Neuron (in vitro differentiated cells): Measurements from ENCODE around the gene PLXND1.

Experiments
- H2AFZ ChIP-seq: one replicate; pipeline ENCODE4 v1.6.1; 2013; ENCODE audit warnings: low read depth, mild to moderate bottlenecking, inconsistent platforms, low read length, moderate library complexity
- H3K27me3 ChIP-seq: one replicate; pipeline ENCODE4 v1.6.1; 2013; ENCODE audit warnings: low read length; ENCODE audit not compliant: insufficient read depth
- H3K36me3 ChIP-seq: one replicate; pipeline ENCODE4 v1.6.1; 2013; ENCODE audit warnings: low read length; ENCODE audit not compliant: insufficient read depth
- H3K4me1 ChIP-seq: one replicate; pipeline ENCODE4 v1.6.1; 2013; ENCODE audit warnings: low read length; ENCODE audit not compliant: insufficient read depth
- H3K4me3 ChIP-seq: 2 replicates; pipeline ENCODE4 v1.5.1; 2013; ENCODE audit warnings: mild to moderate bottlenecking, low read length, moderate library complexity
- H3K9me3 ChIP-seq: one replicate; pipeline ENCODE4 v1.6.1; 2013; ENCODE audit warnings: low read length

The PLXND1 gene

DNA sequence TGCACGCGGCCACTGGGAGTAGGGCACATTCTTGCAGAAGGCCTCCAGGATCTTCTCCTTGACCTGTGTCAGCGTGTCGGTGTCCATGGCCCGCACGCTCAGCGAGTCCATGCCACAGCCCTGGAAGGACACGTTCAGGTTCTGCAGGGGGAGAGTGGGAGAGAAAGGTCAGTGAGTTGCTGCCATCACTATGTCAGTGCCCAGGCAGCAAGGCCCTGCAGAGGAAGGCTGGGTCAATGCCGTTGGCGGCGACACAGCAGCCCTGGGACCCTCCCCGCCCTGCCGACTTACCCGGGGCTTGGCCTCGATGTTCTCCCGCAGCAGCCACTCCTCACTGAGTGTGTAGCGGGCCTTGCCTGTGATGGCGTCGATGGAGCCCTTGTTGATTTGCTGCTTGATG is 43.7 kb downstream of the PLXND1 start:
- no peaks in the 10 kb centered on the region for H3K36me3 ChIP-seq
- H3K4me1 ChIP-seq = peaks cover 3% of the 10 kb centered on the region
- no peak overlapping the region for H3K4me3 ChIP-seq
- H3K9me3 ChIP-seq = no peaks in the 10 kb centered on the region
- H2AFZ ChIP-seq = no peak overlapping the region
- no peaks in the 10 kb centered on the region for H3K27me3 ChIP-seq

DNA sequence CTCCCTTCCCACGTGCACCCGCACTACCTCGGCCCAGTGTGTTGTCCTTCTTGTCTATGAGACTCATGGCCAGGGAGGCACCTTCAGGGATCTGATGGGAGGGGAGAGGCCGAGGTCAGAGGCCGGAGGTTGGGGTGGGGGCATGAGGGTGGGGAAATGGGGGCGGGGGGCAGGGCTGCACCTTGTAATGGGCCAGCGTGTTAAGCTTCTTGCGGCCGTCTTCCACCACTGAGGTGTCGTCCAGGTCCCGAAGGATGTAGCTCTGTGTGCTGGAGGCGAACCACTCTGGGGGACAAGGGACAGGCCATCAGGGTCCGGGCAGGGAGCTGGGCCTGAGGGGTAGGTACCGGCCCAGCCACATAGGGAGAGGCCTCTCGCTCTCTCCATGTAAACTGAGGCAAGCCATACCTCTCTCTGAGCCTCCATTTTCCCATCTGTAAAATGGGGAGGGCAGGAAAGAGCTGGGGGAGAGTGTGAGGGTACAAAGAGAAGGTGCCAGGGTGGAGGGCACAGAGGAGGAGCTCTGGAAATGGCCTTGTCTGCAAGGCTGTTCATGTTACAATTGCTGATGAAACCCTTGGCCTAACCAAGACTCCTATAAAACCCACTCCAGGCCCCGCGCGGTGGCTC is 44.7 kb downstream of the PLXND1 start:
- H3K4me3 ChIP-seq = no peak overlapping the region
- H3K4me1 ChIP-seq = peaks cover 11% of the 10 kb centered on the region
- no peaks in the 10 kb centered on the region for H3K36me3 ChIP-seq
- H3K27me3 ChIP-seq = no peaks in the 10 kb centered on the region
- H3K9me3 ChIP-seq = no peaks in the 10 kb centered on the region
- H2AFZ ChIP-seq = no peak overlapping the region

DNA sequence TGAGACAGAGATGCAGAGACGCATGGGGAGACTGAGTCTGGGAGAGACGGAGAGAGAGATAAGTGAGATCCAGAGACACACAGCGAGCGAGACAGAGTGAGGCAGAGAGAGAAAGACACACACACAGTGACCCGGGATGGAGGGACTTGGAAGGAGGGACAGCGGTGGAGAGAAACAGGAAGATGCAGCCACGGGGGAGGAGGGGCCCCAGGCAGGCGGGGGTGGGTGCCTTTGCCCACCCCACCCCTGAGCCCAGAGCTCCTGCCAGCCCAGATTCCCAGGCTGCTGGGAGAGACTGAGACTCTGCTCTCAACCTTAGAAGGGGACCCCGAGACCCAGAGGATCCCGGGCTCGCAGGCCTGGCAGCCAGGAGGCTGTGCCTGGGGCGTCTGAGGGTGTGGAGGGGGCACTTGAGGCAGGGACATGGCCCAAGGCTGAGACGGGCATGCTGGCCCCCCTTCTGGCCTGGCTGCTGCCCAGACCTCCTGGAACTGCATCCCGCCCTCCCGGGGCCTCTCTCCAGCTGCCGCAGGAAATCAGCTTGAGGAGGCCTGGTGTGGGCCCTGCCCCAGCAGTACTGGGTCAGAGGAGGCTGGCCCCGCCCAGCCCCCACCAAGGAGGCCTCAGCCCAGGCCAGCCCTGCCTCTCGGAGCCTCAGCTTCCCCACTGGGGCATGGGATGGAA is 45.4 kb downstream of the PLXND1 start:
- Histone ChIP-seq H3K4me3 (no peak overlapping the region), H3K4me1 (peaks cover 11% of the 10 kb centered on the region), H3K27me3 (no peaks in the 10 kb centered on the region), H3K9me3 (no peaks in the 10 kb centered on the region), H2AFZ (no peak overlapping the region), H3K36me3 (no peaks in the 10 kb centered on the region)

- no peak overlapping the region for H2AFZ ChIP-seq
- H3K4me3 ChIP-seq = no peak overlapping the region
- H3K9me3 ChIP-seq = no peaks in the 10 kb centered on the region
- H3K4me1 ChIP-seq = peaks cover 11% of the 10 kb centered on the region
- H3K27me3 ChIP-seq = no peaks in the 10 kb centered on the region
- H3K36me3 ChIP-seq = no peaks in the 10 kb centered on the region
Observed at GRCh38 chr3:129560269-129560787, 46.1 kb downstream of the PLXND1 start.

DNA sequence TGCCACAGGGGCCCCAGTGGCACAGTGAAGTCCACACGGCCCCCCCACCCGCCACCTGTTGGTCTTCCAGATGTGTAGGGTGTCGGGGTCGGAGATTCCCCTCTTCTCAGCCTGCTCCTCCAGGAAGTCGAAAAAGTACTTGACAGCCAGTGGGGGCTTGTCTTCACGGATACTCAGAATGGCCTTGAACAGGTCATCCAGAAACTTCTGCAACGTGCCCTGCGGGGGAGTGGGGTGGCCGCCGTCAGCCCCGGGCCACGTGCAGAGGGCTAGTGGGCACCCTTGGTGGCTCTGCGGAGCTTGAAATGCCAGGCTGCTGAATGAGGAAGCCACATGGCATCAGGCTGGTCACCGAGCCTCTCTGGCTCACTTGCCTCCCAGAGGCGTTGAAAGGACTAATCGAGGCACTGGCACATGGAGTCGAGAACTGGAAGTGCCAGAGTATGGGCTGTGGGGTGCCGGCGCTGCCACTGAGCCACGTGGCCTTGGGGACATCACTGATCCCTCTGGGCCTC is 46.9 kb downstream of the PLXND1 start:
- Histone ChIP-seq H3K9me3 (no peaks in the 10 kb centered on the region), H3K36me3 (no peaks in the 10 kb centered on the region), H3K4me3 (no peak overlapping the region), H3K4me1 (peaks cover 13% of the 10 kb centered on the region), H2AFZ (no peak overlapping the region), H3K27me3 (no peaks in the 10 kb centered on the region)

DNA sequence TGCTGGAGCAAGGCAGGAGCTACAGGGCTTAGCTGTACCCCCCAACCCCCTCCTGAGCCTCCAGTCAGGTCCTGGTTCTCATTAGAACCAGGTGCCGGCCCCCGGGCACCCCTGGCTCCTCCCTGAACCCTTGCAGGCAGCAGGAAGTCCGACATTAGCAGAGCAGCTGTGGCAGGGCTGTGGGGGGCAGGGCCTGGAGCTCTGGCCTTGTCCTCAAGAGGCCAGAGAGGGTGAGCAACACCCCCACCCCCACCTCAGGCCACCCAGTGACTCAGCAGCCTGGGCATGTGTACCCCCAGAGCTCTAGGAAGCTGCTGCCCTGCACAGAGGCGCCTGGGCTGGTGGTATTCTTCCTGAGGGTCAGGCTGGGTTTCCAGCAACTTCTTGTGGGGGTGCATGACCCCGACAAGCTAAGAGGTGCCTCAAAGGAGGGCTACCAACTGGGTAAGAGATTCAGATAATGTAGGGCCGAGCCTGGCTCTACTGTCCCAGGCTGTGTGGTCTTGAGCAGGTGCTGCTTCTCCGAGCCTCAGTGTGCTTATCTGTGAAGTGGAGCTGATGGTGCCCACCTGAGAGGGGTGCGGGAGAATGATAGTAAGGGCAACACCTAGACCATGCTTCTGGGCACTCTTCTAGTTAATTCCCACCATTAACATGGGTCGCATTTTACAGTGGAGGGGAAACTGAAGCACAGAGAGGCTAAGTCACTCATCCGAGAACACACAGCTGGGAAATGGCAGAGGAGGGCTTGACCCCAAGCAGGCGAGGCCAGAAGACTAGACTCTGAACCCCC is 47.5 kb downstream of the PLXND1 start:
- no peaks in the 10 kb centered on the region for H3K27me3 ChIP-seq
- no peak overlapping the region for H3K4me3 ChIP-seq
- H3K4me1 ChIP-seq = peaks cover 13% of the 10 kb centered on the region
- no peaks in the 10 kb centered on the region for H3K9me3 ChIP-seq
- H3K36me3 ChIP-seq = no peaks in the 10 kb centered on the region
- no peak overlapping the region for H2AFZ ChIP-seq

DNA sequence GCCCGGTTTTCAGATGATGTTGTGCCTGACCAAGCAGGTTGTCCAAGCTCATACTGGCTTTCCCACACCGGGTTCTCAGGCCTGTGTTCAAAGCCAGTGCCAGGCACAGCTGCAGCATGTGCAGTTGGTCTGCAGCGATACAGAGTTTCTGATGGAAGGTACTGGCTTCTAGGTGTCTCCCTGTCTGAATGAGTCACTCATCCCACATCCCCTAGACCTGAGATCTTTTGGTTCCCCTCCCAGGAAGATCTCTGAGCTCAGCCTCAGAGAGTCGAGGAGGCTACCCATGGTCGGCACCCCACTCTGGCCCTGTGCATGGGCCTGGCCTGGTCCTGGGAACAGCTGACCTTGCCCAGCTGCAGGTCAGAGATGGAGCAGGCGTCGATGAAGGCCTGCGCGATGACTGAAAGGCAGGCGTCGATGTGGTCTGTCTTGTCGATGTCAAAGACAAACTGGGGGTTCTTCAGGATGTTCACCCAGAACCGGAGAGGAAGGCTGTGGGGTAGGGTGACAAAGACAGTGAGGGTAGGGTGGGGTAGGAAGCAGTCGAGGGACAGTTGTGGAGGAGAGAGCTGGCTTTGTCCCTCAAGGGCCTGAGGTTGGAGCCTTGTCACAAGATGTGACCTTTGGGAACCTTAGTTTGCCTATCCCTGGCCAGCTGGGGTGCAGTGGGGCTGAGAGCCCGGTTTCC is 48.2 kb downstream of the PLXND1 start:
- Histone ChIP-seq H3K4me1 (peaks cover 13% of the 10 kb centered on the region), H3K4me3 (no peak overlapping the region), H2AFZ (no peak overlapping the region), H3K36me3 (no peaks in the 10 kb centered on the region), H3K27me3 (no peaks in the 10 kb centered on the region), H3K9me3 (no peaks in the 10 kb centered on the region)

DNA sequence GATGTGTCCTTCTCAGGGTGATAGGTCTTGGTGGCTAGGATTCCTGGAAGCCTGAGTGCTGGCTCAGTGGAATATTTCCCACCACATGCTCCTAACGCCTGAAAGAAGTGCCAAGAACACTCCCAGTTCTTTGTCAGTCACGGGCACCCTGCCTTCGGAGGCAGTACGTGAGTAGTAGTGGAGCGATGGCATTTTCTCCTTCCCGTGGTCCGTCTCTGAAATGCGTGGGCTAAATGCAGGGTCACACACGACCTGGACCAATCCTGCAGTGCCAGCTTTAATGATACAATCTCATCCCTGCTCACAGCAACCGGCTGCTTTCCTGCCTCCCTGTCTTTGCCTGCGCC is 49.0 kb downstream of the PLXND1 start:
- Histone ChIP-seq H3K4me1 (peaks cover 13% of the 10 kb centered on the region), H3K27me3 (no peaks in the 10 kb centered on the region), H2AFZ (no peak overlapping the region), H3K9me3 (no peaks in the 10 kb centered on the region), H3K4me3 (no peak overlapping the region), H3K36me3 (no peaks in the 10 kb centered on the region)

DNA sequence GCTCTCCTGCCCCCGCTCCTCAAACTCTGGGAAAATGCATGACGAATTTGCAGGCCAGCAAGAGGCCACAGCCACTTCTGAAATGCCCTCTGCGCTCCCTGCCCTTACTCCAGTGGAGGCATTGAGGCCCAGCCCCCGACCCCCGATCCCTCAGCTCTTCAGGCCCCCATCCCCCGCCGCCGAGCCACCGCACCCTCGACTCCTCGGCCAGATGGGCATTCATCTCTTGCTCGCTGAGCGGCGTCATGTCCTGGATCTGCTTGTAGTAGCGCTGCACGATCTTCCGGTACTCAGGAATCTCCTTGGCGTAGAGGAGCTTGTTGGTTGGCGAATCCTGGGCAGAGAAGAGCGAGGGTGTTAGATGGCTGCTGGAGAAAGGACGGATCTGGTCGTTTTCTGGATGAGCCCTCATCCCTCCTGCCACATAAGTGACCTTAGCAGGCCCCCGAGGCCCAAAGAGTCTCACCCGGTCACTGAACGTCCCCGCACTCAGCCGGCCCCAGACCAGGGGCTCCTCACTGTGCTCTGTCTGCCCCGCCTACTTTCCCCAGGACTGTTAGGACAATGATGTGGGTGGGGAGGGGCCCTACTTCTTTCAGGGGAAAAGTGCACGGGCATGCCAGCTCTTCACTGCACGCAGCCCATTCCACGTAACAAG is 49.5 kb downstream of the PLXND1 start:
- no peaks in the 10 kb centered on the region for H3K9me3 ChIP-seq
- no peaks in the 10 kb centered on the region for H3K27me3 ChIP-seq
- no peak overlapping the region for H2AFZ ChIP-seq
- H3K4me3 ChIP-seq = no peak overlapping the region
- peaks cover 13% of the 10 kb centered on the region for H3K4me1 ChIP-seq
- H3K36me3 ChIP-seq = no peaks in the 10 kb centered on the region

DNA sequence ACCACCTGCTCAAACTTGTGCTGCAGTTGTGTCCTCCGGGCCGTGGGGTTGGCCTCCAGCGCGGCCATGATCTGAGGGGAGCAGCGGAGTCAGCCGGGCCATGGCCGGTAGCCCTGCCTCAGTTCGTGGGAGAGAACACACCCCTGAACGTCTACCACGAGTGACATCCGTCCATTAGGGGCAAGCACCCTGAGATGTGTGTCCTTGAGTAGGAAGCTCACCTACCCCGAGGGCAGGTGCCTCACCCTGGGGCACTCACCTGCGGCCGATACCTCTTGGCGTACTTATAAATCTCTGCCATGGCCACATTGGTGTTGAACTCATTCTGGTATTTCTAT is 50.1 kb downstream of the PLXND1 start:
- Histone ChIP-seq H3K27me3 (no peaks in the 10 kb centered on the region), H3K4me3 (no peak overlapping the region), H3K4me1 (peaks cover 13% of the 10 kb centered on the region), H3K36me3 (no peaks in the 10 kb centered on the region), H2AFZ (no peak overlapping the region), H3K9me3 (no peaks in the 10 kb centered on the region)

GRCh38 chr3:129555616-129556357 is 50.7 kb downstream of the PLXND1 start:
- Histone ChIP-seq H3K4me1 (peaks cover 12% of the 10 kb centered on the region), H3K36me3 (no peaks in the 10 kb centered on the region), H3K27me3 (no peaks in the 10 kb centered on the region), H3K9me3 (no peaks in the 10 kb centered on the region), H2AFZ (no peak overlapping the region), H3K4me3 (no peak overlapping the region)

GRCh38 chr3:129555153-129555550 is 51.3 kb downstream of the PLXND1 start:
- no peak overlapping the region for H2AFZ ChIP-seq
- no peaks in the 10 kb centered on the region for H3K36me3 ChIP-seq
- H3K4me3 ChIP-seq = no peak overlapping the region
- H3K27me3 ChIP-seq = no peaks in the 10 kb centered on the region
- peaks cover 10% of the 10 kb centered on the region for H3K4me1 ChIP-seq
- no peaks in the 10 kb centered on the region for H3K9me3 ChIP-seq
